KG1 (cell line): Measurements from ENCODE around the gene OPALIN.
"Not testable (repeated sequence)": the region's sequence is repeated elsewhere in the genome, so short reads cannot be mapped to it uniquely, and the experiment has no call there.

ENCODE experiments used
- DNase-seq: peaks from one replicate; lab custom pipeline; 2025; lab: John Stamatoyannopoulos, UW

Gene OPALIN

GRCh38 chr10:96338279-96338925 is 20.4 kb downstream of the OPALIN start:
- no peak for DNase-seq

GRCh38 chr10:96337106-96337505 is 21.7 kb downstream of the OPALIN start:
- no peak for DNase-seq

GRCh38 chr10:96334616-96335526 is 23.9 kb downstream of the OPALIN start:
- peak; percentile 21 for DNase-seq

- DNase-seq: no peak
These were observed 25.7 kb downstream of the OPALIN start for GRCh38 chr10:96333101-96333500.

- DNase-seq: no peak
These were observed 31.3 kb downstream of the OPALIN start for GRCh38 chr10:96327462-96327861.

- no peak for DNase-seq
These were observed 33.0 kb downstream of the OPALIN start for GRCh38 chr10:96325719-96326373.

GRCh38 chr10:96324447-96324846 is 34.4 kb downstream of the OPALIN start:
- no peak for DNase-seq

- DNase-seq: no peak
These were observed 36.5 kb downstream of the OPALIN start for GRCh38 chr10:96322275-96322674.

- DNase-seq: no peak
These were observed 37.0 kb downstream of the OPALIN start for GRCh38 chr10:96321822-96322221.

GRCh38 chr10:96319754-96320474 is 38.9 kb downstream of the OPALIN start:
- no peak for DNase-seq

- no peak for DNase-seq
These were observed 41.6 kb downstream of the OPALIN start for GRCh38 chr10:96317067-96317833.

GRCh38 chr10:96313344-96313743 is 45.5 kb downstream of the OPALIN start:
- DNase-seq: no peak

- DNase-seq: no peak
These were observed 47.6 kb downstream of the OPALIN start for GRCh38 chr10:96311180-96311715.

GRCh38 chr10:96310321-96310669 is 48.5 kb downstream of the OPALIN start:
- no peak for DNase-seq

GRCh38 chr10:96309628-96310320 is 49.0 kb downstream of the OPALIN start:
- DNase-seq: no peak

GRCh38 chr10:96308854-96309253 is 49.9 kb downstream of the OPALIN start:
- not testable (repeated sequence) for DNase-seq

- DNase-seq: no peak
These were observed 52.3 kb downstream of the OPALIN start for GRCh38 chr10:96306516-96306915.

- no peak for DNase-seq
These were observed 53.8 kb downstream of the OPALIN start for GRCh38 chr10:96305019-96305418.

- no peak for DNase-seq
These were observed 54.6 kb downstream of the OPALIN start, which contains the start of gene DNTT for GRCh38 chr10:96304230-96304629. Gene DNTT, plus strand, starts transcription at chr10:96304434. Its CDS starts 64 bp downstream, at chr10:96304498.

- DNase-seq: no peak
These were observed 57.2 kb downstream of the OPALIN start for GRCh38 chr10:96301616-96302015.
